Measurements from ENCODE around the gene EFNB2. TPM values are rescaled to one million over a fixed set of nuclear protein-coding genes. Genes with fewer than 3 reads are reported as not detected.

EFNB2 gene
- total RNA-seq, 4 donors from 2014 or later = 12.1 to 41.3 (median 26.4) TPM

DNA sequence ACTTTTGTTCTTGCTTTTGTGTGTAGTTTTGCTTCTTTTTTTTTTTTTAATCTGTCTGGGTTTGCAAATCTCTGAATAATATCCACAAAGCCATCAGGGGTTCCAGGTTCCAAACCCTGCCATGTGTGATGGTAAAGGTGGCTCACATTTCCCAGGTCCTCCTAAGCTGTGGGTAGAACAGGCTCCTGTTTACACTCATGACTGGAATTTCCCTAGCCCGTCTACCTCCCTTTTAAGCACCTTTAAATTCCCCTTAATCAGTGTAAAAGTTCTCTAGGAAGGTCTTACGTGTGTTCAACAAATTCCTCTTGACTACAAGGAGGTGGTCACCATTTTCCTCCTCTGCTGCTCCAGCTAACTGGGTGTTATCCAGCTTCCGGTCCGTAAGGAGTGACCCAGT, 62.8 kb downstream of the EFNB2 start:
- intact Hi-C loops (cut with DNase I; ENCODE audit: low total_unique reads) = no loop called here
- 56 to 71% methylated on average over 4 of the region's 4 CpGs for WGBS, 2 donors
- DNase-seq (ENCODE audit: low spot score in 2 of 2) = no peak
- TF ChIP-seq POLR2A (IDR thresholded peaks at IDR 0.05) = no peak
- TF ChIP-seq, protein P1, sequence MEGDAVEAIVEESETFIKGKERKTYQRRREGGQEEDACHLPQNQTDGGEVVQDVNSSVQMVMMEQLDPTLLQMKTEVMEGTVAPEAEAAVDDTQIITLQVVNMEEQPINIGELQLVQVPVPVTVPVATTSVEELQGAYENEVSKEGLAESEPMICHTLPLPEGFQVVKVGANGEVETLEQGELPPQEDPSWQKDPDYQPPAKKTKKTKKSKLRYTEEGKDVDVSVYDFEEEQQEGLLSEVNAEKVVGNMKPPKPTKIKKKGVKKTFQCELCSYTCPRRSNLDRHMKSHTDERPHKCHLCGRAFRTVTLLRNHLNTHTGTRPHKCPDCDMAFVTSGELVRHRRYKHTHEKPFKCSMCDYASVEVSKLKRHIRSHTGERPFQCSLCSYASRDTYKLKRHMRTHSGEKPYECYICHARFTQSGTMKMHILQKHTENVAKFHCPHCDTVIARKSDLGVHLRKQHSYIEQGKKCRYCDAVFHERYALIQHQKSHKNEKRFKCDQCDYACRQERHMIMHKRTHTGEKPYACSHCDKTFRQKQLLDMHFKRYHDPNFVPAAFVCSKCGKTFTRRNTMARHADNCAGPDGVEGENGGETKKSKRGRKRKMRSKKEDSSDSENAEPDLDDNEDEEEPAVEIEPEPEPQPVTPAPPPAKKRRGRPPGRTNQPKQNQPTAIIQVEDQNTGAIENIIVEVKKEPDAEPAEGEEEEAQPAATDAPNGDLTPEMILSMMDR (IDR thresholded peaks at IDR 0.05) = no peak
- no peak overlapping the region for H3K4me3 ChIP-seq (ENCODE audit: low read depth, poor library complexity, severe bottlenecking)

DNA sequence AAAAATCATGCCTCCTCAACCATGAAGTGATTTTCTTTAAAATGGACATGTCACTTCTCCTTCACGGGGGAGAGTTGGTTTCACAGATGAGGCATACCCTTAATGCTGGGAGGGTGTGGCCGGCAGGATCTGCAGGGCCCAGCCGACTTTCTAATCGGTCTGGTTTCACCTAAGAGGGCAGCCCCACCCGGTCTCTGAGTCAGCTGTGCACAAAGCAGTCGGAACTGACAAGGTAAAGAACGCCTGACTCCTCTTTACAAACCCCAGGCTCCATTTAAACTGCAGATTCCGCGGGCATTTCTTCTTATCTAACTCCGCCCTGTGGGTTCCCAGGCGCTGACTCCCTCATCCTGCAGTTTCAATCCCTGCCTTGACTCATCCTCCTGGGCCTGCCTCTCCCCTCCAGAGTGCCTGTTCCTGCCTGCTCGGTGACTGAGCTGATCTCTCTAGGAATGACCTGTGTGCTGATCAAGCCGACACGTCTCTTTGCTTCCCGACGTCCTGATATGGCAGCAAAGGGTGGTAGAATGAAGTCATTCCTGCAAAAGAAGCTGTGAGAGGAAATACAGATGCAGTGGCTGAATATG, 63.4 kb downstream of the EFNB2 start:
- DNase-seq (ENCODE audit: low spot score in 2 of 2) = peak in 1 of 2 donors; percentile 71
- 21 to 40% methylated on average over 16 of the region's 16 CpGs for WGBS, 2 donors
- intact Hi-C loops (cut with DNase I; ENCODE audit: low total_unique reads) = no loop called here
- H3K4me3 ChIP-seq (ENCODE audit: low read depth, poor library complexity, severe bottlenecking) = no peak overlapping the region
- TF ChIP-seq, protein P1 (IDR thresholded peaks at IDR 0.05) = no peak
- TF ChIP-seq POLR2A (IDR thresholded peaks at IDR 0.05) = no peak

DNA sequence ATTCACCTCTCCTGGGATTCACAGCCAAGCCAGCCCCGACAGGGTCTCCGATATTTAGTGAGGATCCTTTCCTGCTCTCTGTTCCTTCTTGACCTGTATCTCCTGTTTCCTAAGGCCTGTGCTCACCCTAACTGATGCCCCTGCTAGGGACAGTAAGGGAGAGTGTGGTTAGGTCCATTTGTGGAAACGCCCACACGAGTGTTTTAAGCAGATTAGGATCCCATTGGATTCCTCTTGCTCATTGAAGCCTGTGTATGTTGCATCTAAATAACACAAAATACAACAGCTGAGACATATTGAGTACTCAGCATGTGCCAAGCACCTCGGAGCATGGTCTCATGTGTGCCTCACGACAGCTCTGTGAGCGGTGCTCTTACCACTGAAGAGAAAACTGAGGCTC, 64.9 kb downstream of the EFNB2 start:
- no peak for DNase-seq (ENCODE audit: low spot score in 2 of 2)
- no peak for TF ChIP-seq POLR2A (IDR thresholded peaks at IDR 0.05)
- TF ChIP-seq, protein P1 (IDR thresholded peaks at IDR 0.05) = no peak
- intact Hi-C loops (cut with DNase I; ENCODE audit: low total_unique reads) = no loop called here
- no peak overlapping the region for H3K4me3 ChIP-seq (ENCODE audit: low read depth, poor library complexity, severe bottlenecking)
- WGBS, 2 donors = 78 to 92% methylated on average over 7 of the region's 7 CpGs

DNA sequence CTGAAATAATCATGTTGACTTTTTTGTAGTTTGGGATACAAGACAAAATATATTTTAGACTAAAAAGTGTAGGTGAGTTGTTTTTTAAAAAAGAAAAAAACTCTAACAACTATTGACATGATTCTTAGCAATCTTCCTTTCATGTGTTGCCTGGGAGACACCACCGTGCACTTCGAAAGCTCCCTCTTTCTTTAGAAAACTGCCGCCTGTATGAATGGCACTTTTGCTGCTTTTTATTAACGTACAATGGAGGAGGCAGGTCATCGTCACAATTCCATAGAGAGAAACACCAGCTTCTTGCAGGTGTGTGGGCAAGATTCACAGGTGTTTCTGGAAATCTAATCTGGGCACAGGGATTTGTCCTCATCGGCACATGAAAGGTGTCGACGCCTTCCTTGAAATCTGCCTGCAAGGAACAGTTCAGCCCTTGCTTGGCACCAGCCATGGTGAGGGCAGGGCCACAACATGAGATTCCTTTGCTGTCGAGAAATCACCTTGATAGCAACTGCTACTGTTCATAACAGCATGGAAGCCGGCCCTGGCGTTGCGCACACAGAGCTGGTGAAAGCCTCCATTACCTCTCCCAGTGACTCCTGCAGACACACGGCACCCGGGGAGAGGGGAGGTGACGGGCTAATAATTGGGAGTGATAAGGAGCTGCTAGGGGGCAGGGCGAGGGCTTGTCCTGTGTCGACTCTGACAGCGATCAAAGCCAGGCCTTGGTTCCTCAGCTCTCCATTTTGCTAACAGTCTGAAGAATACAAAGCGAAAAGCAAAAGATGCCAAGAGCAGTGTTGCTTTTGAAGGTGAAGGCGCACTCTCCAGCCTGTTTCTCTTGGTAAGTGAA, 66.5 kb downstream of the EFNB2 start:
- DNase-seq (ENCODE audit: low spot score in 2 of 2) = no peak
- intact Hi-C loops (cut with DNase I; ENCODE audit: low total_unique reads) = no loop called here
- no peak for TF ChIP-seq POLR2A (IDR thresholded peaks at IDR 0.05)
- TF ChIP-seq, protein P1 (IDR thresholded peaks at IDR 0.05) = no peak
- no peak overlapping the region for H3K4me3 ChIP-seq (ENCODE audit: low read depth, poor library complexity, severe bottlenecking)
- 61 to 64% methylated on average over 20 of the region's 20 CpGs for WGBS, 2 donors

DNA sequence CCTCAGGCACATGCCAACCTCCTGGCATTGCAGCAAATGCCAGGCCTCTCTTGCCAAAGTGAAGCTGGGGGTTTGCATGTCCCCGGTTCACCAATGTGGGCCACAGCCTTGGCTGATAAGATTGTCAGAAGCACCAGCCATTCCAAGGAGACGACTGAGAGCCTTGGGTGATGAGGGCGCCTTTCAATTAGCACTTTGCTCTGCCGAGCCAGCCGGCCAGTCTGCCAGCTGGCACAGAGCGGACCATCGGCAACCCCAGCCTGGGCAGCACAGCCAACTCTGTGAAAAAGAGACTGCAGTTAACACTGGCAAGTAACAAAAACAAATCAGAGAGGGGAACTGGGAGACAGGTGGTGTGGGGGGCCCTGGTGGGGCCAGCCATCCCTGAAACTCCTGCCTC, 67.3 kb downstream of the EFNB2 start:
- intact Hi-C loops (cut with DNase I; ENCODE audit: low total_unique reads) = no loop called here
- H3K4me3 ChIP-seq (ENCODE audit: low read depth, poor library complexity, severe bottlenecking) = no peak overlapping the region
- 21 to 22% methylated on average over 7 of the region's 7 CpGs for WGBS, 2 donors
- TF ChIP-seq, protein P1 (IDR thresholded peaks at IDR 0.05) = no peak
- TF ChIP-seq POLR2A (IDR thresholded peaks at IDR 0.05) = no peak
- DNase-seq (ENCODE audit: low spot score in 2 of 2) = no peak
